GM21526 (cell line): ENCODE measurements around the gene ZFP1.
"Not testable (repeated sequence)": the region's sequence is repeated elsewhere in the genome, so short reads cannot be mapped to it uniquely, and the experiment has no call there.

Experiments used
- ATAC-seq: cut with Tn5 transposase; IDR thresholded peaks from one replicate; pipeline ENCODE4 v1.9.1; 2021; ENCODE audit warnings: moderate library complexity; ENCODE audit not compliant: unreplicated experiment, low FRiP score

The ZFP1 gene

GRCh38 chr16:75112734-75113491, 35.4 kb upstream of the ZFP1 start:
- ATAC-seq = no peak

DNA sequence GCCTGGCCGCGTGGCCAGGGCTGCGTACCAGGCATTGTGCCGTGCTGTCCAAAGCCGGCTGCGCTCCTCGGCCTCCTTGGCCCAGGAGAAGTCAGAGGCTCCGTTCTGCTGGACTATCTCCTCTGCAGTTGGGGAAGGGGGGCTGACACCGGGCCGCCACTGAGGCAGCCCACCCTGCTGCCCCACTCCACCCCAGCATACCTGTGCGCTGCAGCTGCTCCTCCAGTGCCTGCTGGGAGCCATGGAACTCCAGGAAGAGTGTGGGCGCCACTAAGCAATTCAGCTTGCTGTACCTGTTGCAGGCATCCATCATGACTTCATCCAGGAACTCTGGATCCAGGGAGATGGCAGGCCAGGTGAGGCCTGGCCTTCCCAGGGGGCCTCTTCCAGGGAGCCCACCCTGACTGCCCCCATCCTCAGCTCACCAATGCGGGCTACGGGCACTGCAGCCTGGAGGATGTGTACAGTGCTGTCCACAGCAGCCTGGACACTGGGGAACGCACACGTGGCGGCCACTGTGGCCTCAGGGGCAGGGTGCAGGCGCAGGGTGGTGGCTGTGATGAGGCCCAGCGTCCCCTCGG, 34.7 kb upstream of the ZFP1 start:
- ATAC-seq = no peak

DNA sequence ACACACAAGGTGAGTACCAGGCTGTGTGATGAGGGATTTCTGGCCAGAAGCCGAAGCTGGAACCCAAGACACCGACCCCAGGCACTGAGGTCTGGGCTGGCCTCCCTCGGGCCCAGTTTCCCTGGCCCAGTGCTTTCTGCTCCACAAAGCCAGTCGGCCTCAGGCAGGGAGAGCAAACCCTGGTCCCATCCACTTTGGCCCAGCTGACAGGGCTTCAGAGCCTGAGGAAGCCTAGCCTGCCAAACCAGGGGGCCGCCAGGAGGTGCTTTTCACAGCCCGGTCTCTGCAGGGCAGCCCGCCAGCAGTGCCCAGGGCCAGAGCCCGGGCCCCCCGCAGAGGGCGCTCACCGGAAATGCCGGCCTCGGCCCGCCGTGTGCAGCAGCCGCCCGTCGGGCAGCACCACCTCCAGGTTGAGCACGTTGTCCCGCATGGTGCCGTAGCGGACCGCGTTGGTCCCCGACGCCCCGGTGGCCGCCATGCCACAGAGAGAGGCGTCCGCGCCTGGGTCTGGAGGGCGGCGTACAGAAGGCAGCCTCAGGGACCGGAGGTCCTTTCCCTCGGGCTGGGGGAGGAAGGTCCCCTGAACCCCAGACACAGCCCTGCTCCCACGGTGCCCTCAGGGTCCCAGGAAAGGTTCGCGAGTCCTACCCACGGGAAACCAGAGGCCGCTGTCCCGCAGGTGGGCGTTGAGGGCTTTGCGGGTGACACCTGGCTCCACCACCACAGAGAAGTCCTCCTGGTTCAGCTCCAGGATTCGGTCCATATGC, 34.0 kb upstream of the ZFP1 start:
- ATAC-seq = no peak

- no peak for ATAC-seq
Observed at GRCh38 chr16:75114946-75115825, 33.1 kb upstream of the ZFP1 start.

GRCh38 chr16:75116081-75116910, 32.0 kb upstream of the ZFP1 start, which contains the start of gene LDHD:
Gene LDHD (minus strand): TSS chr16:75116780. CDS start chr16:75116720, 60 bp downstream.
- ATAC-seq = no peak

- no peak for ATAC-seq
Observed at GRCh38 chr16:75116911-75117245, 31.4 kb upstream of the ZFP1 start.

DNA sequence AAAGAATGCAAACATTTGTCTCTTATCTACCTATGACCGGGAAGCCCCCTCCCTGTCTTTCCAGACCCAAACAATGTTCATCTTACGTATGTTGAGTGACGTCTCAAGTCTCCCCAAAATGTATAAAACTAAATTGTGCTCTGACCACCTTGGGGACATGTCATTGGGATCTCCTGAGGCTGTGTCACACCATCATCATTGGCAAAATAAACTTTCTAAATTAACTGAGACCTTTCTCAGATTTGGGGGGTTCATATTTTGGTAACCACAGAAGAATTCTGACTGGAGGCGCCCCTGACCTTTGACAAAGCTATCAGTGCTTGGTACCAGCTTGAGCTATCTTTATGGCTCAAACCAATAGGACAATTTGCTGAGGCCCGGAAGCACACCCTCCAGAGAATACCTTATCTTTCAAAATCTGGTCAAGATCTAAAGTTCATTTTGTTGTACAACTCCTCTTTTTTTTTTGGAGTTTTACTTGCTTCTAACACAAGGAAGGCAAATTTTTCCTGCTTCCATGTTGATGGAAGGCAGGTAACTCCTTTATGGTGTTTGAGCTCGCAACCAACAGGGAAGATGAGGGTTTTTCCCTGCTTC, 29.3 kb upstream of the ZFP1 start:
- no peak for ATAC-seq

DNA sequence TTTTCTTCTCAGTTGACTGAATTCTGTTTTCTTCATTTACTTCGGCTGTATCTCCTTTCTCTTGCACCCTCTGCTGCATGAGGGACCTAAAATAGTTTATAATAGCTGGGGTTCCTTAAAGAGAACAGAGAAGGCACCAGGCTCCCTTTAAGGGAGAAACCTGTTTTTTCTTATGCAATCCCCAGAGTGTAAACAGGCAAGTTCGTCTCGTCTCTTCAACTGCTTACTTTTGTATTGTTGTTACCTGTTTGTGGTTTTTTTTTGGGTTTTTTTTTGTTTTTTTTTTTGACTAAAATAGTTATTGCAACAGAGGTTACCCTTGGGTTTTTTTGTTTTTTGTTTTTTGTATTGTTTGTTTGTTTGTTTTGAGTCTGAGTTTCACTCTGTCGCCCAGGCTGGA, 28.1 kb upstream of the ZFP1 start:
- ATAC-seq = no peak

GRCh38 chr16:75121949-75122568, 26.3 kb upstream of the ZFP1 start:
- ATAC-seq = no peak

DNA sequence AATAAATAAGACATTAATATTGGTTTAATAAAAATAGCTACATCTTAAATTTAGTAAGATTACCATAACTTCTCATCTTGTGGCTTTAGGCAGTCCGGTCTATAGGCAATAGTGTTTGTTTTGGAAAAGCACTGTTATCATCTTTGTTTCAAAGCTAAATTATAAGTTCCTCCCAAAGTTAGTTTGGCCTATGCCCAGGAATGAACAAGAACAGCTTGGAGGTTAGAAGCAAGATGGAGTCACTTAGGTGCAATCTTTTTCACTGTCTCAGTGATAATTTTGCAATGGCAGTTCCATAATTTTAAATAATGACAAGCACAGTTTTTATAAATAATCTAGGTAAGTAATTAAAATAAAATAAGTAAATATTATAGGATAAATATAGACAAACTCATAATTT, 25.7 kb upstream of the ZFP1 start:
- no peak for ATAC-seq

GRCh38 chr16:75127713-75128415, 20.5 kb upstream of the ZFP1 start:
- no peak for ATAC-seq

DNA sequence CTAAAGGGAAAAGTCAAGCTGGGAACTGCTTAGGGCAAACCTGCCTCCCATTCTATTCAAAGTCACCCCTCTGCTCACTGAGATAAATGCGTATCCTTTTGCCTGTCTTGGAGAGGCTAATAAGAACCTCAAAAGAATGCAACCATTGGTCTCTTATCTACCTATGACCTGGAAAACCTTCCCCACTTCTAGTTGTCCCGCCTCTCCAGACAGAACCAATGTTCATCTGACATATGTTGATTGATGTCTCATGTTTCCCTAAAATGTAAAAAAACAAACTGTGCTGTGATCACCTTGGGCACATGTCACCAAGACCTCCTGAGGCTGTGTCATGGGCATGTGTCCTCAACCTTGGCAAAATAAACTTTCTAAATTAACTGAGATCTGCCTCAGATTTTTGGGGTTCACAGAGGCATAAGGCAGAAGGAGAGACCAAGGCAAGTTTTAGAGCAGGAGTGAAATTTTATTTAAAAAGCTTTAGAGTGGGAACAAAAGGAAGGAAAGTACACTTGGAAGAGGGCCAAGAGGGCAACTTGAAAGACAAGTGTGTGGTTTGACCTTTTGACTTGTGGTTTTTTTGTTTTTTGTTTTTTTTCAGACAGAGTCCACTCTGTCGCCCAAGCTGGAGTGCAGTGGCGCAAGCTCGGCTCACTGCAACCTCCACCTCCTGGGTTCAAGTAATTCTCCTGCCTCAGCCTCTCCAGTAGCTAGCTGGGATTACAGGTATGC, 18.7 kb upstream of the ZFP1 start:
- ATAC-seq = not testable (repeated sequence)

GRCh38 chr16:75130150-75130771, 18.1 kb upstream of the ZFP1 start:
- ATAC-seq = no peak

- no peak for ATAC-seq
Observed at GRCh38 chr16:75131081-75131480, 17.2 kb upstream of the ZFP1 start.

GRCh38 chr16:75138233-75138632, 10.1 kb upstream of the ZFP1 start:
- ATAC-seq = no peak

DNA sequence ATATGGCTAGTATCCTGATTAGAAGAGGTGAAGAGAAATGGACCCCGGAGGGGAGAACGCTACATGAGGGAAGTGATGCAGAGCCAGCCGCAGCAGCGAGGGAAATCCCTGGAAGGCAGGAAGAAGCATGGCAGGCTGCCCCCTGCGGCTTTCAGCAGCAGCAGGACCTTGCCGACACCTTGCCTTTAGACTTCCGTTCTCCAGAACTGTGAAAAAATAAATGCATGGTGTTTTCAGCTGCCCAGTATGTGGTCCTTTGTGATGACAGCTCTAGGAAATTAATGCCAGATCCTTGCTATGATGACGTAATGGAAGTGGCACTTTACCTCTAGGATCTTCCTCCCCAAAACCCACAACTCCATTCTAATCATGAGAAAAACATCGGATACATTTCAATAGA, 9.7 kb upstream of the ZFP1 start:
- ATAC-seq = no peak

DNA sequence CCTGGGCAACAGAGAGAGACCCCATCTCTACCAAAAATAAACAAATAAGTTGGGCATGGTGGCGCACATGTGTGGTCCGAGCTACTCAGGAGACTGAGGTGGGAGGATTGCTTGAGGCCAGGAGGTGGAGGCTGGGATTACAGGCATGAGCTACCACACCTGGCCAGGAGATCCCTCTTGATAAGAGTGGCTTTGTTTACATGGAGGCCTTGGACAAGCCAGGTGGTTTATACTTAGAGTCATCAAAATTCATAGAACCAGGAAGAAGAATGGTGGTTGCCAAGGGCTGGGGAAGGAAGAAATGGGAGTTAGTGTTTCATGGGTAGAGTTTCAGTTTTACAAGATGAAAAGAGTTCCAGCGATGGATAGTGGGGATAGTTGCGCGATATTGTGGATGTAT, 8.8 kb upstream of the ZFP1 start:
- ATAC-seq = no peak
